Stimulated activated CD4-positive, alpha-beta T cell treated with anti-CD3 and anti-CD28 coated beads, Interleukin-15, amount 100 ng/mL, for 48 hours (primary cell): ENCODE results near the gene RALGAPA2.

Source experiments
- DNase-seq, 2 donors: peaks; one replicate each; pipeline ENCODE4 v3.0.0-alpha.2; 2020; ENCODE audit warnings: low read depth in 2 of 2

RALGAPA2 gene

GRCh38 chr20:20683481-20684321 lies 28.7 kb downstream of the RALGAPA2 start:
- DNase-seq: no peak

DNA sequence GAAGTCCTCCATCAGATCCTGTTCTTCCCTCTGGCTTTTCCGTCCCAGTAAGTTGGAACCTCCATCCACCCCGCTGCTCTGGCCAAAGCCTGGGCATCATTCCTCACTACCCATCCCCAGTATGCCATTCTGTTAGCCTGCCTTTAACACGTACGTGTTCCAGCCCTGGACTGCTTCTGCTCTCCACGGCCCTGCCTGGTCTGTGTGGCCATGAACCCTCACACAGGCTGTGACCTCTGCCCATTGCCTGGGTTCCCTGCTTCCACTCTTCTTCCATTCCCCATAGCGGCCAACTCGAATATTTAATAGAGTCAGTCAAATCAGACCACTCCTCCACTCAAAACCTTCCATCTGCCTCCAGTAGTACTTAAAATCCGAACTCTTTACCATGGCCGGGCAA lies 29.4 kb downstream of the RALGAPA2 start:
- no peak for DNase-seq

DNA sequence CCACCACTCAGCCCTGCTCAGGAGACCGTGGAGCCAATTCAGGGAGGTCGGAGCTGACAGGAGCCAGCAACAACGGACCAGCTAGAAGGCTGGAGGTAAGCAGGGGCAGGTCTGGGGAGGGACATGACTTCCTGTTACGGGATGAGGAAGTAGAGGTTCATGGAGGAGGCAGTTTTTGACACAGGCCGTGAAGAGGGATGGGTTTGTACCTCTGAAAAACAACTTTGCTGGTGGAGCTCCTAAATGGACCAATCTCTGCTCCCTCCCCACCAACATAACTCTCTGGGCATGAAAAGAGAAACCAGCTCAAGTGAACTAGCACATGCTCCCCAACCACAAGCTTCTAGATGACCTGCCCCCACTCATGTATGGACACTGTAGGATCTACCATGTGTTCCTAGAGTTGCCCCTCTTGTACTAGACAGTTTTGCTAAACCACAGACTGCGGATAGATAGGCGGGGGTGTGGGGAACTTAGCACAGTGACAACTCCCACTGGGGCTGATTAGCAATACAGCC lies 31.4 kb downstream of the RALGAPA2 start:
- DNase-seq: no peak

GRCh38 chr20:20679316-20679715 lies 33.1 kb downstream of the RALGAPA2 start:
- no peak for DNase-seq

DNA sequence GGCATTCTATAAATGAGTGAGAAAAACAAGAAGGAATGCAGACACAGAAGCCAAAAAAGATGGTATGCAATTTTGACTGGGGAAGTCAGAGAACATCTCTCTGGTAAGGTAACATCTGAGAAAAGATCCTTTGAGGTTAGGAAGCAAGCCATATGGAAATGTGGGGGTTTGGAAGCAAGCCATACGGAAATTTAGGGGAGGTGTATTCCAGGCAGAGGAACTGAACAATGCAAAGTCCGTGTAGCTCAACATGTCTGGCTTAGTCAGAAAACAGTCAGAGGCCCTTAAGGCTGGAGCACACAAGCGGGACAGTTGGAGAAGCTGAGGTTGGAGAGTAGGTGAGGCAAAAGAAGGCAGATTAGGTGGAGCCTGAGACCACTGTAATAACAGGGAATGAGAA lies 35.3 kb downstream of the RALGAPA2 start:
- DNase-seq: no peak

DNA sequence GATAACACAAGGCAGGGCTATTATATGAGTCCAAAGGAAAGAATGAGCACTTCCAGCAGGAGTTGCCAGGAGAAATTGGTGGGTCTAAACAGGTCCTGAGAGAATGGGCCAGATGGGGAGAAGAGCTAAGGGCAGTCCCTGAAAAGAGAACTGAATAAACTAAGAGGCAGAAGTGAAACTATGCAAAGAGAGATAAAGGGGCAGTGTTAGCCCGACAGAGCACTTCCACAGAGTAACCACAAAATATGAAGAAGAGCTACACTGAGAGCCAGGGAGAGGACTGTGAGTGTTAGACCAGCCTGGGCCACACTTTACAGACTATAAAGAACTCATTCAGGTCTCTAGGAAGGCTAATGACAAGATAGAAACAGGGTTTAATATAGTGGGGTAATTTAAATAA lies 43.8 kb downstream of the RALGAPA2 start:
- DNase-seq: no peak

GRCh38 chr20:20666359-20666758 lies 46.1 kb downstream of the RALGAPA2 start:
- no peak for DNase-seq

- no peak for DNase-seq
Observed at GRCh38 chr20:20665606-20666332, 46.7 kb downstream of the RALGAPA2 start.

DNA sequence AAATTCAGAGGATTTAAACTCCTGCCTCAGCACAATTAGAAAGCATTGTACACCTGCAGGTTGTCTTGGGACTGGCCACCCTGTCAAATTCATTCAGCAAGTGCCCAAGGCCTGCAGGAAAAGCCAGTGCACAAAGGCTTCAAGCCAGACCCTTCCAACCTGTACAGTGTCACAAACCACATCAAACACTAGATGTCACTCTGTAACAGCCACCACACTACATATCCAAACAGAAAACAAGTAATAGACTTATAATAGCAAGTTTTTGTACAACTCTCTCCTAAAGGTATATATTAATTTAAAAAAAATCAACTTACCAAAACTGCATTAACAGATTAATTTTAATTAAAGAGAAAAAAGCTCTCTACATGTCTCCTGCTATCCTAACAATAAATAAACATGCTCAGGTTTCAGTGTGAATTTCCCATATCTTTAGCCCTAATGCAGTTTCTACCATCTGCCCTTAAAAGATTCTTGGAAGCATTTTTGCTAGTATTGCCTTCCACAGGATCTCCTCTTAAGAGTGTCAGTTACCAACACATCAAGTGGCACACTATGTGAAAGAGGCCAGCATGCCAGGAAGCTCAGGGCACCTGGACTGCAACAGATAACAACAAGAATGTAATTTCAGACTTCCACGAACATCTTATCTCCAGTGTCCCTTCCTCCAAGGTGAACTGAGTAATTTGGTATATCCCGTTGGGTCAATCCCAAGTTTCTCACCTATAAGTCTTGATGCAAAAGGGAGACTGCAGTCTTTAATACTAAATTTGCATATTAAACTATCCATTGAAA lies 47.5 kb downstream of the RALGAPA2 start:
- no peak for DNase-seq

DNA sequence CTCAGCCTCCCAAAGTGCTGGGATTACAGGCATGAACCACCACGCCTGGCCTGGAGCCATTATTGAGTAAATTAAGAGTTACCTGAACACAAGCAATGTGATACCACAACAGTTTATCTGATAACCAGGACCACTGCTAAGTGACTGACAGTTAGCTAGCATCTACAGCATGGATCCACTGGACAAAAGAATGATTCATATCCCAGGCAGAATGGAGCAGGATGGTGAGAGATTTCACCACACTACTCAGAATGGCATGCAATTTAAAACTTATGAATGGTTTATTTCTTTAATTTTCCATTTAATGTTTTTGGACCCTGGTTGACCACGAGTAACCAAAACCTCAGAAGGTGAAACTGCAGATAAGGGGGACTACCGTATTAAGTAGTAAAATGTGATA lies 48.6 kb downstream of the RALGAPA2 start:
- no peak for DNase-seq

- DNase-seq: no peak
Observed at GRCh38 chr20:20658871-20659431, 53.5 kb downstream of the RALGAPA2 start.

DNA sequence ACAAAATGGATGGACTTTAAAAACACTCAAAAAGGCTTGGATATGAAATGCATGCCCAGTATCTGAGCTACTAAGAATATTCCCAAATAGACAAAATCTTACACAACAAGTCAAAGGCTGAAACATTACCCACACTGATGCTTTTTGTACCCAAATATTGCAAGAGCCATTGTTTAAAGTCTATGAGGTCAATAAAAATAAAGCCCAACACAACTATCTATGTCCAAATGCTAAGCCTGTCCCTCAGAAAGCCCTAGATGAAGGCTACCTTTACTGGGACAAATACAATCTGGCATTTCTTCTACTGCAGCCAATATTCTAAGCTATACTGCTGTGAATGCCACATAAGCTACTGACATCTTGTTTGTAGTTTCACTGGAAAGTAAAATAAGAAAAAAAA lies 54.3 kb downstream of the RALGAPA2 start:
- no peak for DNase-seq

GRCh38 chr20:20657092-20657491 lies 55.4 kb downstream of the RALGAPA2 start:
- DNase-seq: no peak

DNA sequence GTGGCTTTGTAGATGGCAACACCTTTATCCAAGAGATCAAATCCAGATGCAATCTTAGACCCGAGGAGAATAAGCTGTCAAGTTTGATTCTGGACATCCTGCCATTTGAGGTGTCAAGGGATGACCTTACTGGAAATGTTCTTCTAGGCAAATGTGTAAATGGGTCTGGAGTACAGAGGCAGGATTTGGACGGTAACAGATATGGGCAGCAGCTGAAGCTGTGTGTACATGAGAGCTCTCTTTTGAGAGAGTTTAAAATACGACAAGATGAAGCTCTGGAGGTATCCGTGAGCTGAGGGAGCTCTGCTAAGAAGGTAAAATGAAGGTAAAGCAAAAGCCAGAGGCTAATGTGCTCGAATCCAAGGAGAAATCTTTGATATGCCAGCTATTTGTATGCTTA lies 56.6 kb downstream of the RALGAPA2 start:
- no peak for DNase-seq

GRCh38 chr20:20649945-20650344 lies 62.5 kb downstream of the RALGAPA2 start:
- no peak for DNase-seq

DNA sequence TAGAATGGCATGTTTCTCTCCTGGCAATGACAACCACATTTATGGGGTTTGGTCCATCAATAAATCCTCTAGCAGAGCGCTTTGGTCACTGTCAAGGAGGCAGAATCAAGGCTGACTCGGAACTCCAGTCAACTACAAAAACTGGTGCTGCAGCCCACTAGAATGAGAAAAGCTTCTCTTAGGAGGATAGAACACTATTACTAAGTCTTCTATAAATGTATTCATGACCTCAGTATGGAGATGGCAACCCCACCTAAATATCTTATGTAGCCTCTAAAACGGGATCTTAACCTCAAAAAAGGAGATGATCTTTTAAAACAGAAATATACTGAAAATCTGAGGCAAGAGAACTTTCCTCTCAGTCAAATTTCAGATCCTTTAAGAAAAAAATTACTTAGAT lies 68.5 kb downstream of the RALGAPA2 start:
- no peak for DNase-seq

- no peak for DNase-seq
Observed at GRCh38 chr20:20641783-20642182, 70.7 kb downstream of the RALGAPA2 start.

GRCh38 chr20:20638878-20639277 lies 73.6 kb downstream of the RALGAPA2 start:
- DNase-seq: no peak

DNA sequence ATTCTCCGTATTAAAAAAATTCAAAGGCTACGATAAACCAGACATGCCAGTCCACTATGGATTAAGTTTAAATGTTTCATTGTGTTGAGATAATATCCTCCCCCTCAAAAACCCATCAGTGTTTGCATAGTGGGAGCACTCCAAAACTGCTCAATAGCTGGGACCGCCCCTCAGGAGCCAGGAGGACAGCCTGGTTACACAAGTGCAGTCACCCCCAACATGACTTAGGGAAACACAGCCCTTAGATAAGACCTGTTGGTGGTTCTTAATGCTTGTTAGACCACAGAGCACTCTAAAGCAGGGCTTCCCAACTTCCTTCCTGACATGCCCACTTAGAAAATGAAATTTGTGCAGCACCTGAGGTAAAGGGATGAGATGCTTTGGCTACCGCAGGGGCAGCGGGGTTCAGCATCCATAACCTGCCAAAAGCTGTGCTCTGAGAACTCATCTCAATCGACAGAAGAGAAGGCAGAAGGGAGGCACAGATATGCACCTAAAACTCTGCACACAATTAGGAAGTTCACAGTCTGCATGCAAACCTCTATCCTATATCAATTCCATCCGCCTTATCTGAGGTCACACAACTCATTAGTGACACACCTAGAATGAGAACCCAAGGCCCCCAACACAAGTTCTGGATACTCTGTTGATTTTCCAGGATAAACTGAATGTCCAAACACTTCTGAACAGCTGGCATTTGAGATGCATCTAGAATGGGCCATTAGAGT lies 74.3 kb downstream of the RALGAPA2 start:
- DNase-seq: no peak

- DNase-seq: no peak
Observed at GRCh38 chr20:20635006-20635405, 77.4 kb downstream of the RALGAPA2 start.

DNA sequence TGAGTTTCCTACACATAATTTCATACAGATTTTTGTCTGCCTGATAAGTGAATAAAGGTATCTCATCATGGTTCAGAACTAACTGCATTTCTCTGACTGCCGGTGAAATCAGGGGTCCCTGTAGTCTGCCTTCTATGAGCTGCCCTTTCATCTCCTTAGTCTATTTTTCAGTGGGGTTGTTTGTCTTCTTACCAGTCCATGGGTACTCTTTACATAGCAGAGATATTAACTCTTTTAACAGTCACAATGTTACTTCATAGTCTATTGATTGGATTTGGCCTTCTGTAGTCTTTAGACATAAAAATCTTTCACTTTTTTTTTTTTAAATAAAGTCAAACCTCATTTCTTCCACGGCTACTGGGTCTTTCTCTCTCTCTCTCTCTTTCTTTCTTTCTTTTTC lies 79.8 kb downstream of the RALGAPA2 start:
- no peak for DNase-seq
